Glomerular visceral epithelial cell (primary cell): ENCODE data around the gene PAPPA.

ENCODE experiments used
- DNase-seq: peaks from one replicate; pipeline ENCODE4 v3.0.0-alpha.2; 2016; ENCODE audit errors: extremely low spot score

The PAPPA gene

DNA sequence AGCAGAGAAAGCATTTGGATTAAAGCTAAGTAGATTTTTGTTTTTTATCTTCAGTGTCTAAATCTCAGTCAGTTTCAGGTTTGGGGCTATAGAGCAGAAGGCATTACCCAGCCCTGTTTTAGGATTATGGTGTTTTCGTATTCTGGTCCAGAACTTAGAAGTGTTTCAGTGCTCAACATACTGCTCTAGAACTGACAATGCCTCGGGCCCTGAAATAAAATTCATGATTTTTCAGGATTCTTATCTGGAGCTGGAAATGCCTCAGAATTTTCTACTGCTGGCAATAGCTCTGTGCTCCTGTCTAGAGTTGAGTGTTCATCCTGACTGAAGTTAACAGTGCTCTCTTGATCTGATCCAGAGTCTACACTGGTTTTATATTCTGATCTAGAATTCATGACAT is 163.9 kb downstream of the PAPPA start:
- no peak for DNase-seq

DNA sequence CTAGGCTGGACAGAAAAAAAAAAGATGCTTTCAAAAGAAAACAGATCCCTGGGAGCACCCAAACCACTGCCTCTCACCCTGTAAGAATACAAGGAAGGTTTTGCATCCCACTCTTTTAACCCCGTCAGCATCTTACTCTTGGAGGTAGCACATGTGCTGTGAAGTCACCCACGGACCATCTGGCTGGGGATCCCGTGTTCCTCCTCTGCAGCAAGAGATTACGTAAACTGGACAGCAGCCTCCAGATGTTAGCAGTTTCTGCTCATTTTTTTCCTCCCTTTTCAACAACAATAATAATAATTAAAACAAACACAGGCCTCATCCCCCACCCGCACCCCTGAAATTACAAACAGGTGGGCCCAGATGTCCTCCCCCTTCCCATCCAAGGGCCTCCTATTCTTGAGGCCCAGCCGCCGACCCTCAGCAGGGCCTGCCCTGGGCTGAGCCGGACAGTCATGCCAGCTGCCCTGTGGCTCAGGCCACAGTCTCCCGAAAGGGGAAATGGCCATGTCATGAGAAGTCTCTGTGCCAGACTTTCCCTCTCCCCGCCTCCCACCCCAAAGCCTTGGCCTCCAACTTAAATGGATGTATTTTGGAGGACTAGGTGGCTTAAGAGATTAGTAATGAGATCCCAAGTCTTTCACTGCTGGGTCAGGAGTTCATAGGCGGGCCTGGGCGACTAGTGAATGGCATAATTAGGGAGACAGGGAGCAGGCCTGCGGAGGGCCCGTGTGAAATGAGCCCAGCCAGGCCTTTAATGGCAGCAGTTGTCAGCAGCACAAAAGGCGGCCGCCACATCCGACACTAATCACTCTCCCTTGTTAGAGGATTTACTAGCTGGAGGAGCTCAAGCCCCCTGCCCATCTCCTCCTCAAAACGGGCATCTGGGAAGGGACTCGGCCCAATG is 165.1 kb downstream of the PAPPA start:
- DNase-seq, result no peak

- no peak for DNase-seq
Observed at GRCh38 chr9:116319480-116319879, 165.9 kb downstream of the PAPPA start.

GRCh38 chr9:116320290-116320689 is 166.7 kb downstream of the PAPPA start:
- DNase-seq, result no peak

DNA sequence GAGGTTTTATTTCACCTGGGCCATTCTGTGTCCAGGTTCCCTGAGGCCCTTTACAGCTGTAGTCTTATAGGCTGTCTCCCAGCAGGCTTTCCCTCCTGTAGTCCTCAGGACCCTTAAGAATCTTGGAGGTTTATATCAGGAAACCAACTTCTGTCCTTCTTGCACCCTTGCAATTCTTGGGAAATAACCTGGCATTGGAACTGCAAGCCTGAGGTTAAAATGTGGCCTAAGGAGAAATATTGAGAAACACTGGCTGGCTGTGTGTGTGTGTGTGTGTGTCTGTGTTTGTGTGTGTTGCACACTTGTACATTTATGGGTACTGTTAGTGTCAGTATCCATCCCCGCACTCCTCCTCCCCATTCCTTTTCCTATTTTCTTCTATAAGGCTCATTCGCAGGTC is 168.9 kb downstream of the PAPPA start:
- no peak for DNase-seq

GRCh38 chr9:116323012-116323411 is 169.4 kb downstream of the PAPPA start:
- no peak for DNase-seq

DNA sequence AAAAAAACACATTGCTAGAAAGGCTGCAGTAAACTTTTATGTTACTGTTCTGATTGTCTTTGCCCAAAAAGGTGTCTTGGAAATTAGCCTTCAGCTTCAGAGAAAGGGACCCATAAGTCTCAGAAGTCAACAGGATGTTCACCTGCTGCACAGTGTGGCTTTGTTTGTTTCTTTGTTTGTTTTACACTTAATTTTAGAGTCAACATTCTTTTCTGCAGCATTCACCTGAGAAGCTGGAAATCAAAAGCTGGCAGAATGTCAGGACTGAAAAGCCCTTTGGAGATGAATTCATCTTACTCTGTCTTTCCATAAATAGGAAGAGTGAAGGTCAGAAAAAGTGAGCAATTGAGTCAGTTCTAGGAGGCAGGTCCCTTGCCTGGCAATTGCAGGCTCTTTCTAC is 170.0 kb downstream of the PAPPA start:
- no peak for DNase-seq

- no peak for DNase-seq
Observed at GRCh38 chr9:116325924-116326323, 172.3 kb downstream of the PAPPA start.

DNA sequence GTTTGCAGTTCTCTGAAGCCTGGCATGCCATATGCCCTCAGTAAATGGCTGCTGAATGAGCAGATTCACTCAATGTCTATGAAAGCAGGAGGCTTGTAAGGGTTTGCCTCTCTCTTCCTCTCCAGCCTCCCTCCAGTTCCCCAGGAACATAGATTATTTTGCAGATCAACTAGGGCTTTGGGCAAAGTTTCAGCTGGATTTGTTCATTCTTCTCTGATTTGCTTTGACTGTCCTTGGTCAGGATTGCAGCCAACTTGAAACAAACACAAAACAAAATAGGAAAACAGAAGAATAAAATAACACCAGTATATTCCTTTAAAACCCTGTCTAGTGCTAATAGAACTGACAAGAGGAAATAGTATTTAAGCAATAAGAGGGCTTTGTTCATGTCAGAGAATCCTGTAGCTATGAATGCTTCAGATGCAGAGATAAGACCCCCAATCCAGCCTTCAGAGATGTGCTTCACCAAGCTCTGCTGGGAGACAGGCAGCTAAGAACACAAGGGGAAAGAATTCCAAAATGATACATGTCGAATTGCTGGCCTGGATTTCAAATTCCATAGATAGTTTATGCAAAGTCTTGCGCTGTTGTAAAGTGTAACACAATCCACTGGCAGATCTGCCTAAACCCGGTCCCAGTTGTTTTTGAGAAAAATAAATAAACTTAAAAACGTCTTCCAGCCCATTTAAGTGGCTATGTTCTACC is 174.3 kb downstream of the PAPPA start:
- DNase-seq, result no peak

- DNase-seq, result no peak
Observed at GRCh38 chr9:116329470-116329869, 175.9 kb downstream of the PAPPA start.

- DNase-seq, result no peak
Observed at GRCh38 chr9:116331241-116331640, 177.7 kb downstream of the PAPPA start.

DNA sequence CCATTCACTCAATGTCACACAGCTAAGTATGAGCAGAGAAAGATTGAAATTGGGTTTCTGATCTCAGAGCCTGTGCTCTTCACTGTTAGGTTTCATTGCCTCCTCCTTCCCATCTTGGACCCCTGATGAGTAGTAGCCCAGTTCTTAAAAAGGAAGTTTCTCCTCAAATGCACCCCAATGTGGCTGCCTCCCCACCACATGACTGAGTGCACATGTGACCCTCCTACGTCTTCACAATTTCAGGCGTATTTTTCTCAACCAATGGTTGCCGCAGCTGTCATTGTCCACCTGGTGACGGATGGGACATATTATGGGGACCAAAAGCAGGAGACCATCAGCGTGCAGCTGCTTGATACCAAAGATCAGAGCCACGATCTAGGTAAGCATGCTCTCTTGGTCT is 178.5 kb downstream of the PAPPA start:
- no peak for DNase-seq

DNA sequence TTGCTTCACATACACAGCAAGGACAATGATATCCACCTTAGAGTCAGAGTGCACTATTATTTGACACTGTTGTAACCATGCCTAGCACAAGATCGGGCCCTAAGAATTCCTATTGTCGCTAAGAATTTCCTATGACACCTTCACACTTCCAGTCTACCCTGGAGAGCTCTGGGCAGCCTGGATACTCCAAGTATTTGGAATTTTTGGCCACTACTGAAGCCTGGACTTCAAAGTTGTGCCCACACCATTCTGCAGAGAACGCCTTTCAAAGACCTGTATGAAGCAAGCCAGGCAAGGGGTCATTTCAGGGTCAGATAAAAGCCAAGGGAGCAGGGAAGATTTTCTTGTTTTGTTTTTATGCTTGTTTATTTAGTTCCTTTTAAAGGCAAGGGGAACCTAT is 179.7 kb downstream of the PAPPA start:
- no peak for DNase-seq

DNA sequence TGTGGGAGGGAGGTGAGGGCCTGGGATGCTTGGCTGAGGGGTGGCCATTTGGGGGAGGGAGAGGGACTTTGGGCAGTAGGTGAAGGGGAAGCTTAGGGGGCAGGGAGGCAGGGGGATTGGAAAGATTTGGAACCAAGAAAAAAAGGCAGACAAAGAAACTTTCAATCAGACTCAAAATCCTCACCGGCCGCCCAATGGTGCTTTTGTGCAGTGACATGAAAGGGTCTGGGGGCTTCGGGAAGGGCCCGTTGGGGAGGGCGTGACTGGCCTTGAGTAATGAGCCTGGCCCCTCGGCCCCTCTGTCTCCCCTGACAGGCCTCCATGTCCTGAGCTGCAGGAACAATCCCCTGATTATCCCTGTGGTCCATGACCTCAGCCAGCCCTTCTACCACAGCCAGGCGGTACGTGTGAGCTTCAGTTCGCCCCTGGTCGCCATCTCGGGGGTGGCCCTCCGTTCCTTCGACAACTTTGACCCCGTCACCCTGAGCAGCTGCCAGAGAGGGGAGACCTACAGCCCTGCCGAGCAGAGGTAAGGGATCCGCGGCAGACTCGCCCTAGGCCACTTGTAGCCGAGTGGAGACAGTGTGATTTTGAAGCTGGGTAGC is 181.1 kb downstream of the PAPPA start:
- no peak for DNase-seq

DNA sequence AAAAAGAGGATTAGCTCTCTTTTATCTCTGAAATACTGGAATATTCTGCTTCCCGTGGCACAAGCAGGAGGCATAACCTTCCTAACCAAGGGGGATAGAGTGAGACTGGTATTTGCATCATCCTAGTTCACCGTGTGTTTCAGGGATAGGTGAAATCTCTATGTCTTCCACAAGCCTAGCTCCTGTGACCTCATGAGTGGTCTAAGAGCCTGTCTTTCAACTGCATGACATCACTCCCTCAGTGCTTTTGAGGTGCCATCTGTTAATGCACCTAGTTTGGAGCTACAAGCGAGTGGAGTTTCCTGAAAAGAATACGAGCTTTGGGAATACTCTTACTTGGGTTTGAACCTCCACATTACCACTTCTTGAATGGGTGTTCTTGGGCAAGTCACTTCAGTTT is 181.8 kb downstream of the PAPPA start:
- no peak for DNase-seq

GRCh38 chr9:116336133-116336862 is 182.7 kb downstream of the PAPPA start:
- no peak for DNase-seq

- DNase-seq, result peak; percentile 77
Observed at GRCh38 chr9:116337015-116337414, 183.4 kb downstream of the PAPPA start.

DNA sequence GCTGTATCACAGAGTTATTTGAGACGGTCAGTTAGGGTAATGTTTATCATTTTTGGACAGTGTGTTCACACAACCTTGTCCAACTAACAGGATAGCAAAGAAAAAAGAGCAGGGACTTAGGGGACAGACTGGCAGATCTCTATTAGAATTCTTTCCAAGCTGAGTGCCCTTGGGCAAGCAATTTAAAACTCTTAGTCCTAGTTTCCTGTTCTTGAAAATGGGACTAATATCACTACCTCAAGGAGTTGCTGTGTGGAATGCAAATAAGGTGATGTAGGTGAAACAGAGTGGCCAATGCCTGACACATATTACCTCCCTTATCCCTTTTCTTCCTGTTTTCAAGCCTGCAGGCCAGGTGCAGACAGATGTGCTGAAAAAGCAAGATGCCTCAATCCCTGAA is 186.7 kb downstream of the PAPPA start:
- no peak for DNase-seq

- no peak for DNase-seq
Observed at GRCh38 chr9:116342061-116342460, 188.5 kb downstream of the PAPPA start.

- no peak for DNase-seq
Observed at GRCh38 chr9:116342941-116343340, 189.3 kb downstream of the PAPPA start.

DNA sequence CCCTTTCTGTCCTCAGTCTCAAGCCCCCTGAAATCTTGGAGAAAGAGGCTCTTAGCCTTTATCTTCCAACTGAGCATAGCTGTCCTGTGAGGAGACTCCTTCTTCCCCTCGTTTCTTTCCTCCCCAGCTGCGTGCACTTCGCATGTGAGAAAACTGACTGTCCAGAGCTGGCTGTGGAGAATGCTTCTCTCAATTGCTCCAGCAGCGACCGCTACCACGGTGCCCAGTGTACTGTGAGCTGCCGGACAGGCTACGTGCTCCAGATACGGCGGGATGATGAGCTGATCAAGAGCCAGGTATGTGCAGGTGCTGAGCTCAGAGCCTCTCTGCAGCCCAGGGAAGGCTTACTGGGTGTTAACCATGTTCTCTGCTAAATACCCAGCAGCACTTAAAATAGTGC is 190.8 kb downstream of the PAPPA start:
- DNase-seq, result no peak

GRCh38 chr9:116345393-116345792 is 191.8 kb downstream of the PAPPA start:
- DNase-seq, result no peak
